Measurements from ENCODE around the gene SPSB1. TPM values are rescaled to one million over a fixed set of nuclear protein-coding genes. Genes with fewer than 3 reads are reported as not detected.

SPSB1 gene
- total and polyA plus RNA-seq, 10 of the 15 experiments (the other 5 are each of a cell fraction or from before 2014, with no cell fraction given), result 0.02 to 2.0 (median 0.90) TPM; not detected in 1

DNA sequence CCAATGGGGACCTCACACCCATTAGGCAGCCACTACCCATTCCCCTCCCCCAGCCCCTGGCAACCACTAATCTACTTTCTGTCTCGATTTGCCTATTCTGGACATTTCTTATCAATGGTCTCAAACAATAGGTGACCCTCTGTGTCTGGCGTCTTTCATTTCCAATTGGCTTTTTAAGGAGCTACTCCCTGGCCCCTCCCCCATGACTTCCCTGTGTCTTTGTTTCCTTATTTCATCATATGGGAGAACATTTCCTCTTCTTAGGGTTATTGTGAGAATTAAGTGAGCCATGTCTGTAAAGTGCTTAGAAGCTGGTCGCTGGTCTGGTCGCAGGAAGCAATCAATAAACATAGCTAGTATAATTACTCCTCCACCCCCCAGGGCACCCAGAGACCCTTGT is 80.9 kb downstream of the SPSB1 start:
- CTCF ChIA-PET, result no interaction called here
- DNase-seq (ENCODE audit: low read depth, low spot score), result no peak
- intact Hi-C loops (cut with micrococcal nuclease; ENCODE audit: unreplicated experiment), result no loop called here
- Histone ChIP-seq H3K9ac (ENCODE audit: control insufficient read depth, insufficient read depth, low read length) (no peak overlapping the region), H3K79me2 (ENCODE audit: control insufficient read depth, insufficient read depth, low read length) (no peaks in the 10 kb centered on the region), H3K27ac (ENCODE audit: control insufficient read depth, insufficient read depth) (no peak overlapping the region), H3K4me1 (ENCODE audit: control insufficient read depth, insufficient read depth, low read length) (no peaks in the 10 kb centered on the region; the same call in 1 of the 2 replicates), H3K4me3 (no peak overlapping the region), H3K9me3 (replicated peaks; ENCODE audit: control insufficient read depth, insufficient read depth, low read length) (no peaks in the 10 kb centered on the region), H3K36me3 (ENCODE audit: control insufficient read depth in 2 of 2, insufficient read depth in 2 of 2, low read length in 1 of 2) (no peaks in the 10 kb centered on the region), H4K20me1 (ENCODE audit: control insufficient read depth, insufficient read depth) (no peaks in the 10 kb centered on the region), H2AFZ (ENCODE audit: control insufficient read depth, low read depth, low read length) (no peak overlapping the region), H3K4me2 (ENCODE audit: control insufficient read depth, insufficient read depth) (no peak overlapping the region), H3K27me3 (replicated peaks in 1 of 2; ENCODE audit: control insufficient read depth in 2 of 2, insufficient read depth in 2 of 2, low read length in 1 of 2) (no peaks in the 10 kb centered on the region; a peak in 1 of 4 replicates)
- no TSS peak for BruUV-seq (replicated peaks)
- RAD21 ChIA-PET (ENCODE audit: unreplicated experiment), result no interaction called here
- POLR2A ChIA-PET, result no interaction called here
- ATAC-seq, result no peak
- in situ Hi-C loops (cut with MboI), result no loop called here
- TF ChIP-seq SRF (IDR thresholded peaks at IDR 0.05; ENCODE audit: low read depth in 2 of 2, low read length in 2 of 2), result no peak
- no peak for TF ChIP-seq MYC (IDR thresholded peaks at IDR 0.05; ENCODE audit: insufficient read depth, insufficient read length, insufficient replicate concordance, low read length, severe bottlenecking)
- TF ChIP-seq ZBED1 (IDR thresholded peaks at IDR 0.05; ENCODE audit: borderline replicate concordance), result no peak
- TF ChIP-seq KDM1A (IDR thresholded peaks at IDR 0.05; ENCODE audit: borderline replicate concordance), result no peak
- TF ChIP-seq, protein P1, sequence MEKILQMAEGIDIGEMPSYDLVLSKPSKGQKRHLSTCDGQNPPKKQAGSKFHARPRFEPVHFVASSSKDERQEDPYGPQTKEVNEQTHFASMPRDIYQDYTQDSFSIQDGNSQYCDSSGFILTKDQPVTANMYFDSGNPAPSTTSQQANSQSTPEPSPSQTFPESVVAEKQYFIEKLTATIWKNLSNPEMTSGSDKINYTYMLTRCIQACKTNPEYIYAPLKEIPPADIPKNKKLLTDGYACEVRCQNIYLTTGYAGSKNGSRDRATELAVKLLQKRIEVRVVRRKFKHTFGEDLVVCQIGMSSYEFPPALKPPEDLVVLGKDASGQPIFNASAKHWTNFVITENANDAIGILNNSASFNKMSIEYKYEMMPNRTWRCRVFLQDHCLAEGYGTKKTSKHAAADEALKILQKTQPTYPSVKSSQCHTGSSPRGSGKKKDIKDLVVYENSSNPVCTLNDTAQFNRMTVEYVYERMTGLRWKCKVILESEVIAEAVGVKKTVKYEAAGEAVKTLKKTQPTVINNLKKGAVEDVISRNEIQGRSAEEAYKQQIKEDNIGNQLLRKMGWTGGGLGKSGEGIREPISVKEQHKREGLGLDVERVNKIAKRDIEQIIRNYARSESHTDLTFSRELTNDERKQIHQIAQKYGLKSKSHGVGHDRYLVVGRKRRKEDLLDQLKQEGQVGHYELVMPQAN (conservative IDR thresholded peaks at IDR 0.05), result no peak
- TF ChIP-seq NR2C2 (IDR thresholded peaks at IDR 0.05; ENCODE audit: borderline replicate concordance, control insufficient read depth, insufficient read length, low read depth), result no peak
- TF ChIP-seq ZZZ3 (IDR thresholded peaks at IDR 0.05; ENCODE audit: control insufficient read depth, insufficient read length, low read depth), result no peak
- TF ChIP-seq BCL11A (IDR thresholded peaks at IDR 0.05; ENCODE audit: low read depth, low read length), result no peak
- no peak for TF ChIP-seq BMI1 (IDR thresholded peaks at IDR 0.05; ENCODE audit: borderline replicate concordance)
- no peak for TF ChIP-seq EZH2 (IDR thresholded peaks at IDR 0.05; ENCODE audit: borderline replicate concordance, control insufficient read depth, low read depth, low read length)
- TF ChIP-seq HDGF (IDR thresholded peaks at IDR 0.05), result no peak
- no peak for TF ChIP-seq CBX3 (IDR thresholded peaks at IDR 0.05; ENCODE audit: borderline replicate concordance, low read depth)
- no peak for TF ChIP-seq POLR2AphosphoS2 (IDR thresholded peaks at IDR 0.05; ENCODE audit: low read depth, low read length)
- TF ChIP-seq SIX5 (IDR thresholded peaks at IDR 0.05; ENCODE audit: low read depth, low read length, severe bottlenecking), result no peak
- no peak for FAIRE-seq
- WGBS (ENCODE audit: insufficient coverage, insufficient replicate concordance, low lambda C conversion rate, missing lambda C conversion rate), result 78% methylated on average over 4 of the region's 4 CpGs
- SMC1A ChIA-PET (ENCODE audit: uncharacterized antibody, unreplicated experiment), result interaction anchor here (0.5 to 1.5 kb wide), 2 partner anchors 82 to 1127 kb away, joined by 3 to 4 read pairs; no protein-coding TSS in a partner anchor

All from GM12878 (cell line).